ENCODE results near the gene LDLRAD1. TPM values are rescaled to one million over a fixed set of nuclear protein-coding genes. Genes with fewer than 3 reads are reported as not detected.

LDLRAD1 gene
- total and polyA plus RNA-seq, 10 of the 15 experiments (the other 5 are each of a cell fraction or from before 2014, with no cell fraction given): not detected

GRCh38 chr1:54037476-54037875 lies 19.5 kb upstream of the LDLRAD1 start:
- CTCF ChIA-PET: interaction anchor here (1.1 to 2.2 kb wide), 3 partner anchors 11 to 36 kb away, joined by 3 to 10 read pairs (median 3); no protein-coding TSS in a partner anchor
- BruUV-seq (replicated peaks): no TSS peak
- no peaks in the 10 kb centered on the region for H3K4me1 ChIP-seq (ENCODE audit: control insufficient read depth, insufficient read depth, low read length)
- RAD21 ChIA-PET (ENCODE audit: unreplicated experiment): no interaction called here
- no peaks in the 10 kb centered on the region for H3K9me3 ChIP-seq (replicated peaks; ENCODE audit: control insufficient read depth, insufficient read depth, low read length)
- H3K4me3 ChIP-seq: no peak overlapping the region
- no peak for FAIRE-seq
- no peak overlapping the region for H2AFZ ChIP-seq (ENCODE audit: control insufficient read depth, low read depth, low read length)
- H4K20me1 ChIP-seq (ENCODE audit: control insufficient read depth, insufficient read depth): no peaks in the 10 kb centered on the region
- intact Hi-C loops (cut with micrococcal nuclease; ENCODE audit: unreplicated experiment) (no loop called here), in situ Hi-C loops (cut with MboI) (no loop called here)
- POLR2A ChIA-PET: no interaction called here
- TF ChIP-seq SIX5 (IDR thresholded peaks at IDR 0.05; ENCODE audit: low read depth, low read length, severe bottlenecking): no peak
- TF ChIP-seq MXI1 (IDR thresholded peaks at IDR 0.05; ENCODE audit: low read depth, low read length): no peak
- TF ChIP-seq BRCA1 (IDR thresholded peaks at IDR 0.05; ENCODE audit: low read depth, low read length): no peak
- no peak for TF ChIP-seq SMC3 (IDR thresholded peaks at IDR 0.05; ENCODE audit: borderline replicate concordance, low read length)
- DNase-seq (ENCODE audit: low read depth, low spot score): no peak
- no peaks in the 10 kb centered on the region for H3K79me2 ChIP-seq (ENCODE audit: control insufficient read depth, insufficient read depth, low read length)
- H3K9ac ChIP-seq (ENCODE audit: control insufficient read depth, insufficient read depth, low read length): no peak overlapping the region
- H3K27me3 ChIP-seq (replicated peaks in 1 of 2; ENCODE audit: control insufficient read depth in 2 of 2, insufficient read depth in 2 of 2, low read length in 1 of 2): no peaks in the 10 kb centered on the region
- no peak for ATAC-seq
- H3K4me2 ChIP-seq (ENCODE audit: control insufficient read depth, insufficient read depth): no peak overlapping the region
- H3K27ac ChIP-seq (ENCODE audit: control insufficient read depth, insufficient read depth): no peak overlapping the region
- SMC1A ChIA-PET (ENCODE audit: uncharacterized antibody, unreplicated experiment): interaction anchor here (1.1 kb wide), 1 partner anchor 84 kb away, joined by 3 read pairs; no protein-coding TSS in a partner anchor
- peaks cover 0 to 26% of the 10 kb centered on the region in 2 experiments; a peak in 3 of 4 replicates for H3K36me3 ChIP-seq (ENCODE audit: control insufficient read depth in 2 of 2, insufficient read depth in 2 of 2, low read length in 1 of 2)

DNA sequence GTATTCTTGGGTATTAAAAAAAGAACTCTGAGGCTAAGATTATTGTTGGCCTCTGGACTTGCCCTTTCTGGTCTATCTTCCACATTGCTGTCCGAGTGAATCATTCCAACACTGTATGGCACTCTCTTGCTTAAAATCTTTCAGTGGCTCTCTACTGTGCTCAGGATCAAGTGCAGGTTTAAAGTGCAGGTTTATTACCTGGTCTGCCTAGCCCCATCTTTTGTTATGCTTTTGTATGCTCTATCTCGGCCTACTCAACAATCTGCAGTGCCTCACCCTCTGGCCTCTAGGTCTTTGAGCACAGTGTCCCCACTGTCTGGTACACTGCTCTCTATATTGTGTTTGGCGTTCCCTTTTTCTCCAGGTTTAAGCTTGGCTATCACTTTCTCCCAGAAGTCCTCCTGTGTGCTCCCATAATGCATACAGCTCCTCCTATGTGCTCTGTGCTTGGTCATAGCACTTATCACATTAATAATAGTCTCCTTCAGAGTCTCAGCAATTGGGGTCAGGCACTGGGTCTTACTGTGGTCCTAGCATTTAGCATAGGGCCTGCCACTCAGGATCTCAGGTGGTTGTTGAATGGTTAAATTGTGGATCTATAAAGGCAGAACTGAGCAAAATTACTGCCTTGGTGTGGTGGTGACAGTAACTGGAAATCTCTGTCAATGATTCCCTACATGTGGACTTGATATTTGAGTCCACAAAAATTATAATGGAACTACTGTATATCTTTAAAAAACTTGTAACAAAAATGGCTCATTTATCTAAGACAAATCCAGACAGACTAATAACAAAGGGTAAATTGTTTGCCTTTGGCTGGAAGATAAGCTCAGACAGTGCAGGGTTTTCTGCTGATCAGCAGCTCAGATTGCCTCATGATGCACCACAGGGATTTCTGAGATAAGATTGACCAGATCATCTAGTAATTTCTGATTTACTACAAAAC lies 10.6 kb upstream of the LDLRAD1 start:
- intact Hi-C loops (cut with micrococcal nuclease; ENCODE audit: unreplicated experiment): no loop called here
- ChIA-PET CTCF (interaction anchor here (0.9 kb wide), 1 partner anchor 69 kb away, joined by 3 read pairs; no protein-coding TSS in a partner anchor), POLR2A (no interaction called here), SMC1A (ENCODE audit: uncharacterized antibody, unreplicated experiment) (no interaction called here), RAD21 (ENCODE audit: unreplicated experiment) (no interaction called here)
- in situ Hi-C loops (cut with MboI): no loop called here
- H3K9ac ChIP-seq (ENCODE audit: control insufficient read depth, insufficient read depth, low read length): no peak overlapping the region
- H3K4me2 ChIP-seq (ENCODE audit: control insufficient read depth, insufficient read depth): no peak overlapping the region
- no peak overlapping the region for H2AFZ ChIP-seq (ENCODE audit: control insufficient read depth, low read depth, low read length)
- TF ChIP-seq ZNF207 (IDR thresholded peaks at IDR 0.05; ENCODE audit: borderline replicate concordance) (no peak), DPF2 (IDR thresholded peaks at IDR 0.05) (no peak), CBFB (IDR thresholded peaks at IDR 0.05; ENCODE audit: low read depth) (no peak)
- BruUV-seq (replicated peaks): no TSS peak
- H3K9me3 ChIP-seq (replicated peaks; ENCODE audit: control insufficient read depth, insufficient read depth, low read length): no peaks in the 10 kb centered on the region
- no peak overlapping the region for H3K4me3 ChIP-seq
- H3K4me1 ChIP-seq (ENCODE audit: control insufficient read depth, insufficient read depth, low read length): no peaks in the 10 kb centered on the region
- FAIRE-seq (no peak), DNase-seq (ENCODE audit: low read depth, low spot score) (no peak), ATAC-seq (no peak)
- H3K27me3 ChIP-seq (replicated peaks in 1 of 2; ENCODE audit: control insufficient read depth in 2 of 2, insufficient read depth in 2 of 2, low read length in 1 of 2): no peaks in the 10 kb centered on the region
- H3K36me3 ChIP-seq (ENCODE audit: control insufficient read depth in 2 of 2, insufficient read depth in 2 of 2, low read length in 1 of 2): peaks cover 0 to 5% of the 10 kb centered on the region in 2 experiments; a peak in 1 of 4 replicates
- H4K20me1 ChIP-seq (ENCODE audit: control insufficient read depth, insufficient read depth): no peaks in the 10 kb centered on the region
- no peak overlapping the region for H3K27ac ChIP-seq (ENCODE audit: control insufficient read depth, insufficient read depth)
- H3K79me2 ChIP-seq (ENCODE audit: control insufficient read depth, insufficient read depth, low read length): no peaks in the 10 kb centered on the region
- WGBS (ENCODE audit: insufficient coverage, insufficient replicate concordance, low lambda C conversion rate, missing lambda C conversion rate): 96% methylated on average over 3 of the region's 3 CpGs
